ENCODE measurements around the gene FTSJ1.
"Not testable (repeated sequence)": the region's sequence is repeated elsewhere in the genome, so short reads cannot be mapped to it uniquely, and the experiment has no call there.

FTSJ1 gene

DNA sequence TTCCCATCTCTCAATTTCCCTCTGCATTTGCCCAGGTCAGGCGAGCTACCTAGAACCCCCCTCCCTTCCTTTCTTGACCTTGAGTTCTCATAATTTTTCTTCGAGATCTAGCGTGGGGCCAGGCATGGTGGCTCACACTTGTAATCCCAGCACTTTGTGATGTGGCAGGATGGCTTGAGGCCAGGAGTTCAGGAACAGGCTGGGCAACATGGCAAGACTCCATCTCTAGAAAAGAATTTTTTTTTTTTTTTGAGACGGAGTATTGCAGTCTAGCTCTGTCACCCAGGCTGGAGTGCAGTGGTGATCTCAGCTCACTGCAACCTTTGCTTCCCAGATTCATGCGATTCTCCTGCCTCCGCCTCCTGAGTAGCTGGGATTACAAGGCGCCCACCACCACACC is 28.3 kb downstream of the FTSJ1 start:
- DNase-seq = no peak

DNA sequence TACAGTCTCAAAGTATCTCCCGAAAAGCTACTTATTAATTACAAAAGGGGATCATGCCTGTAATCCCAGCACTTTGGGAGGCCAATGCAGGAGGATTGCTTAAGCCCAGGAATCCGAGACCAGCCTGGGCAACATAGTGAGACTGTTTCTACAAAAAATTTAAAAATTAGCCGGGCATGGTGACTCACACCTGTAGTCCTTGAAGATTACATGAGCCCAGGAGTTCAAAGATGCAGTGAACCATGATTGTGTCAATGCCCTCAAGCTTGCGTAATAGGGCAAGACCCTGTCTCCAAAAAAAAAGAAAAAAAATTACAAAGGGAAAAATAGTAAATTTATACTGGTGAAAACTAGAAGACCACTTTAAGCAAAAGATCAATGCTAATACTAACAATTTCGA is 29.5 kb downstream of the FTSJ1 start:
- DNase-seq = no peak

DNA sequence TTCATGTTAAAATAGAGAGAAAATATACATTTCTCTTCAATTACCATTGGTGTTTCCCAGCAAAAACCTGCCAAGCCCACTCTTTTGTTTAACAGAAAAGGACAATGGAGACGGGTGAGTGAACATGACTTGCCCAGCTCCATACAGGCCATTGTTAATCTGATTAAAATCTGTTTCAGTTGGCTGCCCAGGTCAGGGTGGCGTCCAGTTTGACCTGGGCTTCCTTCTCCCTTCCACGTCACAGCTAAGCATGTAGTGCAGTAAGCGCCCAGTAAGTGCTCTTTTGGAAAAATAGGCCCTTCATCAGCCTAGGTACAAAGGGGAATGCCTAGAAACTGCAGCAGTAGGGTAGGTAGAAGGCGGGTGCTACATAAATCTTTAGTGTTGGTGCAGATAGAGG is 31.2 kb downstream of the FTSJ1 start:
- DNase-seq = no peak

DNA sequence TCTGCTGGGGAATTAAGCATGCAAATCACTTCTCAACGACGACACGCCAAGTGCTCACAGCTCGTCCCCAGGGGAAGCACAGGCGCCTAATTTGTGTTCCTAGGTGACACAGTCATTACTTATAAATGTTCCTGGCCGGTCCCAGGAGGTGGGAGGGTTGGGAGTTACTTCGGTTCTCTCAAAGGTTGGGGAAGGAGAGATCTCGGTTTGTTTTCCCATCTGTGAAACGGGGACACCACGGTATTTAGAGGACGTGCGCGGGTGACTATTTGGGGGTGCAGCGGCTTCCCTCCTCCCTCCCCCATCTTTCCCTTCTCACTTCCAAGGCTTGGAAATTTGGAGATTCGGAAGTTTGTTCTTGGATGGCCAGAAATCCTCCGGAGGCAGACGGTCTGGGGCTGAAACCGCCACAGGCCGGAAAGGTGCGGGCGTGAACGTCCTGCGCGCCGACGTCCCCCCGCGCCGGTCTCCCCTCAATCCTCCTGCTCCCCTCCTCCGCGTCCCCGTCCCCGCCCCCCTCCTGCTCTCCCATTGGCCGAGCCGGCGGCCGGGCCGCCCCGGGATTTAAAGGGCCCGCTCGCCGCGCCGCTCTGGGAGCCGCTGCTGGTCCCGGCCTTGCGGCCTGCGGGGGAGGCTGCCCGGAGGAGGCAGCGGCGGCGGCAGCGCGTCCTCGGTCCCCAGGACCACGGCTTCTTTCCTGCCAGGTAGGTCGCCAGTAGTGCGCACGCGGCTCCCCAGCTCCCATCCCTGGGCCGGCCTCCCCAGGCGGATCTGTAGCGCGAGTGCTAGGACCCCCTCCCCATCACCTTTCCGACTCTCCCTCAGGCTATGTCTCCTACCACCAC is 32.6 kb downstream of the FTSJ1 start, which contains the start of gene PORCN:
Gene PORCN, plus strand, starts transcription at position 593 of the 845 bp plus-strand sequence. CDS start 829 bp downstream, outside the sequence.
- DNase-seq = peak; percentile 79

DNA sequence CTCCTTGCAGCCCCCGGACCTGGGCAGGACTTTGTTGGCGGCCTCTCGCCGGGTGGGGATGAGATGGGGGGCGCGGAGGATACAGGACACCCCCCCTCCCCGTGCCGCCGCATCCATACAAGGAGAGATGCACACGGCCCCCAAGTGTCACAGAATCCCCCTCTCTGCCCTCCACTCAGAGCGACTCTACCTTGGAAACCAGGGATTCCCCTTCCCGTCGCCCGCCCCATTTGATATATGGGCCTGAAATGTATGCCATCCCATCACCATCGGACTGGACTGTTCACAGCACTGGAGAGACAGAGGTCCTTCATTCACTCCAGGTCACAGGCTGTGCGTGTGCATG is 33.2 kb downstream of the FTSJ1 start:
- no peak for DNase-seq

DNA sequence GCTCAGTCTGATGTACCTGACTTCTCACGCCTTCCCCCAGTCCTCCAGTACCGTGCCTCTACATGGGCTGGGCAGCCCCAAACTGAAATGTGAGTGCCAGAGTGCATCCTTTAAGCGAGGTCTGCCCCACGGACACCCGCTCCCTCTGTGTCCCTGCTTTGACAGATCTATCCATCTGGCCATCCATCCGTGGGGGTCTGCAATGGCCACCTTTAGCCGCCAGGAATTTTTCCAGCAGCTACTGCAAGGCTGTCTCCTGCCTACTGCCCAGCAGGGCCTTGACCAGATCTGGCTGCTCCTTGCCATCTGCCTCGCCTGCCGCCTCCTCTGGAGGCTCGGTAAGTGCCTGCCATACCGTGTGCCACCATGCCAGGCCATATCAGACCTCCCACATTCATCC is 33.6 kb downstream of the FTSJ1 start:
- no peak for DNase-seq

DNA sequence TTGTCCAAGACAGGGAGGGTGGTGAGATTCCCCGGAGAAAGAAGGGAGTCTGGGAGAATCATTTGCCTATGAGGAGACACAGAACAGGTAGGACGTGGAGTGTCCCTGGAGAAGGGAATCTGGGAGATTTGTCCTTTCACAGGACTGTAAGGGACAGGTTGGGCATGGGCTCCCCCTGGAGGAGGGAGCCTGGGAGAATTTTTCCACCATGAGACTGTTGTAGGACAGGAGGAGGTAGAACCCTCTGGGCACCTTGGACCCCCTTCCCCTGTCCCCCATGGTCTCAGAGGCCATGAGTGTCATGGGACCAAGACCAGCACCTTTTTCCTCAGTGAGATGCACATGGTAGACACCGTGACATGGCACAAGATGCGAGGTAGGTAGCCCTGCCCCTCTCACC is 35.6 kb downstream of the FTSJ1 start:
- no peak for DNase-seq

DNA sequence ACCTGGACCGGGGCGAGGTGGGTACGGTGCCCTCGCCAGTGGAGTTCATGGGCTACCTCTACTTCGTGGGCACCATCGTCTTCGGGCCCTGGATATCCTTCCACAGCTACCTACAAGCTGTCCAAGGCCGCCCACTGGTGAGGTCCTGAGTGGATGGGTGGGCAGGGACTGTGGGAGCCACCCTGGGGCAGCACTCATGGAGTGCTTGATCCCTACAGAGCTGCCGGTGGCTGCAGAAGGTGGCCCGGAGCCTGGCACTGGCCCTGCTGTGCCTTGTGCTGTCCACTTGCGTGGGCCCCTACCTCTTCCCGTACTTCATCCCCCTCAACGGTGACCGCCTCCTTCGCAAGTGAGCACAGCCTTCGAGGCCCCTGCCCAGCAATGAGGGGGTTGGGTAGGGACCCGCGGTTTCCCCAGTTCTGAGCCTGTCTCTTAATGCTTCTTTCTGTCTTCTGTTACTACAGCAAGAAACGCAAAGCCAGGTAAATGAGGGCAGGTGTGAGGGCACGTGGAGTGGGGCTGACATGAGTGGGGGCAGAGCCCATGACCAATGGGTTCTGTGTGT is 36.5 kb downstream of the FTSJ1 start:
- no peak for DNase-seq

DNA sequence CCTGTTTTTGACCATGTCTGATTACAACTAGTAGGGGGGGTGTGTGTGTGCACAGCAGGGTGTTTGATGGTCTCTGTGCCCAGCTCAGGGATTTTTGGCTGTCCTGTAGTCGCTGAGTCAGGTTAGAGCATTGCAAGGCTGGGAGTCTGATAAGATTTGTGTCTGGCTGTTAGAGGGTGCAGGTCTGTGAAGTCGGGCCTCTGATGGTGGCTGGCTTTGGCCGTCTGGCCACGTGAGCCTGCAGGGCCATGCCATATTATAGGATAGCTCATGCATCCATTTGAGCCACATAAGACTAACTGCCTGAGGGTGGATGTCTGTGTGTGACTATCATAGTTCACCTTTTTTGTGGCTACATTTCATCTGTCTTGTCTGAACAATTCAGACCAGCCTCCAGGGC is 37.7 kb downstream of the FTSJ1 start:
- DNase-seq = no peak

DNA sequence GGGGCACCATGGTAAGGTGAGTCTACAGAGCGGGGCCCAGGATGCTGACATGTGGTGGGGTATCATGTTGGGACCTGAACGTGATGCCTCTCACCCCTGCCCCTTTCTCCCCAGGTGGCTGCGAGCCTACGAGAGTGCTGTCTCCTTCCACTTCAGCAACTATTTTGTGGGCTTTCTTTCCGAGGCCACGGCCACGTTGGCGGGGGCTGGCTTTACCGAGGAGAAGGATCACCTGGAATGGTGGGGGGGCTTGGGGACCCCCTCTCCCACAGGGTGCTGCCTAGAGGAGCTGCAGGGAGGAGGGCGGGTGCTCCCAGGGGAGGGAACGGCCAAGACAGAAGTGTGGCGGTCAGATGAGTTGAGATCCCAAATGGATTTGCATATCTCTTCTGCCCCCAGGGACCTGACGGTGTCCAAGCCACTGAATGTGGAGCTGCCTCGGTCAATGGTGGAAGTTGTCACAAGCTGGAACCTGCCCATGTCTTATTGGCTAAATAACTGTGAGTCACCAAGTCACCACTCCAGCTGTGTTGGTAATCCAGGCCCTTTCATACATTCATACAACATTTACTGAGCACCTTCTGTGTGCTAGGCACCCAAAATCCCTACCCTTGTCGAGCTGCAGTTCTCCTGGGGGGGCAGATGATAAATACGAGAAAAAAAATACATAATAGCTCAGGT is 38.3 kb downstream of the FTSJ1 start:
- DNase-seq = no peak

DNA sequence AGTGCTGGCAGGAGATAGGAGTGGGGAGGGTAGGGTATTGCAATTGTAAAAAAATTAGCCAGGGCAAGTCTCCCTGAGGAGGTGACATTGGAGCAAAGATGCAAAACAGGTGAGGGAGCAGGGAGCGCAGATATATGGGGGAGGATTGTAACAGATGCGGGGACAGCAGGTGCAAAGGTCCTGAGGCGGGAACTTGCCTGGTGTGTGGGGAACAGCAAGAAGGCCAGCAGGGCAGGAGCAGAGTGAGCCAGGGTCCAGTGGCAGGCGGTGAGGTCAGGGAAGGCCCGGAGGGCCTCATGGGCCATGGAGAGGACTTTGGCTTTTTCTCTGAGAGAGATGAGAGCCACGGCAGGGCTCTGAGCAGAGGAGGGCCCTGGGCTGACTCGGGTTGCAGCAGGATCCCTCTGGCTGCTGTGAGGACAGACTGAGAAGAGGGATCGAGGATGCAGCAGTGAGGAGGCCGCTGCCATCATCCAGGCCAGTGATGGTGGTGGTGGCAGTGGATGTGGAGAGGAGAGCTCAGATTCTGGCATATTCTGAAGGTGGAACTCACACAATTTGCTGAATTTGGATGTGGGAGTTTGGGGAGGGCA is 39.0 kb downstream of the FTSJ1 start:
- no peak for DNase-seq

DNA sequence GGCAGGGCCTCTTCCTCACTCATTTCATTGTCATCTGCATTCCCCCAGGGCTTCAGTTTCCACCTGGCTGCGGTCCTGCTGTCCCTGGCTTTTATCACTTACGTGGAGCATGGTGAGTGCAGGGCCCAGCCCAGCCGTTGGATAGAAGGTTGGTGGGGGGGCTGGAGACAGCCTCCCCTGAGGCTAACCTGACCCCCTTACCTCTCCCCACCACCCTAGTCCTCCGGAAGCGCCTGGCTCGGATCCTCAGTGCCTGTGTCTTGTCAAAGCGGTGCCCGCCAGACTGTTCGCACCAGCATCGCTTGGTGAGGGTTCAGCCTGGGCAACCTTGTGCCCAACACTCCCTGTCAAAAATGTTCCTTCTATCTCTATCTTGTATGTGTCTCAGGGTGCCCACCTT is 39.8 kb downstream of the FTSJ1 start:
- DNase-seq = no peak

DNA sequence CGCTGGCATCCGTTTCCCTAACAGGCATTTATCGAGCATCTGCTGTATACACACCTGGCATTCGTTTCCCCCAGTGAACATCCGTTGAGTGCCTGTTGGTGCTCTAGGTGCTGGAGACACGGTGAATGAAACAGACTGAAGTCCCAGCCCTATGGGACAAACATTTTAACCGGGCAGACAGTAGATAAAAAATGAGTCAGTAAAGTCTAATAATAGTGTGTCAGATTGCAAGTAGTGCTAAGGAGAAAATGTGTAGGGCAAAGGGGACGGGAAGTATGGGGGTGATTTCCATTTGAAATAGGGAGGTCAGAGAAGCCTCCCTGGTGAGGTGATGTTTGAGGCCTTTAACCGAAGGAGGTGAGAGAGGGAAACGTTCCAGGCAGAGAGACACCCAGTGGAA is 40.3 kb downstream of the FTSJ1 start:
- no peak for DNase-seq

DNA sequence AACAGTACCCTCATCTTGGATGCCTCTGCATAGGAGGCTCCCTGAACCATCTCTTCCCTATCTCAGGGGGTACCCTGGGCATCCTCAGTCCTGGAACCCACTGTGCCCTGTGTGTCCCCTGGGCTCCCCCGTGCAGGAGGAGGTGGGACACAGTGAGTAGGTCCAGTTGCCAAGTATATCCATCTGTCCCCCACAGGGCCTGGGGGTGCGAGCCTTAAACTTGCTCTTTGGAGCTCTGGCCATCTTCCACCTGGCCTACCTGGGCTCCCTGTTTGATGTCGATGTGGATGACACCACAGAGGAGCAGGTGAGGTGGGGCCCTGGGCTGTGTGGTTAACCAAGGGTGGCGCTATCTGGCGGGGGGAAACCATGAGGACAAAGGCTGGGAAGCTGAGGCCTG is 41.0 kb downstream of the FTSJ1 start:
- DNase-seq = no peak

DNA sequence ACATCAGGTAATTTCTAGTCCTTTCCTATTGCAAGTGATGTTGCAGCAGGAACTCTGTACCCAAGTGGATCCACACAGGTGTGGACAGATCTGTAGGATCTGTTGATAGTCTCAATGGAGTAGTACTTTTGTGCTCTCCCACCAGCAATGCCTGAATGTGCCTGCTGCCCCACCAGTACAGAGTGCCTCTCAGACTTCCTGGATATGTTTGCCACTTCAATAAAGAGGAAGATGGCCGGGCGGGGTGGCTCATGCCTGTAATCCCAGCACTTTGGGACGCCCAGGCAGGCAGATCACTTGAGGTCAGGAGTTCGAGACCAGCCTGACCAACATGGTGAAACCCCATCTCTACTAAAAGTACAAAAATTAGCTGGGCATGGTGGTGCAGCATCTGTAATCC is 43.5 kb downstream of the FTSJ1 start:
- not testable (repeated sequence) for DNase-seq

DNA sequence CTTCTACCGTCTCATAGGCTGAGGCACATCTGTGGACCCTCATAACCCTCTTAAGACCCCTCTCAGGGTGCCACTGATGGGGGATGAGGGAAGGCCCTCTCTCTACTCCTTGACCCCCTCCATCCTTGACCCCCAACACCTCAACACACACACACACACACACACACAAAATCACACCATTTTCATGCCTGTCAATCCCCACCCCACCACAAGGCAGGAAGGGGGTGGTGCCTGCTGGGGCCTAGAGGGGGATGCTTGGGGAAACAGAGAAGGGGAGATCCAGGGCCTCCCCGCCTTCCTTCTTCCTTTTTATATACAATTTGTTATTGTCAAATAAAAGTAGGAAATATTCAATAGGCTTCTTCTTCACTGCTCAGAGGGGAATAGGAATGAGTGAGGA is 44.5 kb downstream of the FTSJ1 start:
- DNase-seq = no peak

DNA sequence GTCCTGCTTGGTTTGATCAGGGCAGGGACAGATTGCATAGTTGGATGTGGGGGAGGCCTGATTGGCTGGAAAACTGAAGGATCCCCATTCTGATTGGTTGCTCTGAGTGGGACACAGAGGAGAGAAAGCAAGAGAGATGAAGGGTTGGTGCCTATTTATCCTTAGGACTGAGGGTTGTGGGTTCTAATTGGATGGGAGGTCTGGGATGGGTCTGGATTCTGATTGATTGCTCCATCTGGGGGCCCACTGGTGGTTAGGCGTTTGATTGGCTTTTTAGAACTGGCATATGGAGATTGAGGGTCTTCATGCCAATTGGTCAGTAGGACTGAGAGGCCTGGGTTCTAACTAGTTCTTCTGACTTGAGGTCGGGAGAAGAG is 45.0 kb downstream of the FTSJ1 start:
- no peak for DNase-seq

DNA sequence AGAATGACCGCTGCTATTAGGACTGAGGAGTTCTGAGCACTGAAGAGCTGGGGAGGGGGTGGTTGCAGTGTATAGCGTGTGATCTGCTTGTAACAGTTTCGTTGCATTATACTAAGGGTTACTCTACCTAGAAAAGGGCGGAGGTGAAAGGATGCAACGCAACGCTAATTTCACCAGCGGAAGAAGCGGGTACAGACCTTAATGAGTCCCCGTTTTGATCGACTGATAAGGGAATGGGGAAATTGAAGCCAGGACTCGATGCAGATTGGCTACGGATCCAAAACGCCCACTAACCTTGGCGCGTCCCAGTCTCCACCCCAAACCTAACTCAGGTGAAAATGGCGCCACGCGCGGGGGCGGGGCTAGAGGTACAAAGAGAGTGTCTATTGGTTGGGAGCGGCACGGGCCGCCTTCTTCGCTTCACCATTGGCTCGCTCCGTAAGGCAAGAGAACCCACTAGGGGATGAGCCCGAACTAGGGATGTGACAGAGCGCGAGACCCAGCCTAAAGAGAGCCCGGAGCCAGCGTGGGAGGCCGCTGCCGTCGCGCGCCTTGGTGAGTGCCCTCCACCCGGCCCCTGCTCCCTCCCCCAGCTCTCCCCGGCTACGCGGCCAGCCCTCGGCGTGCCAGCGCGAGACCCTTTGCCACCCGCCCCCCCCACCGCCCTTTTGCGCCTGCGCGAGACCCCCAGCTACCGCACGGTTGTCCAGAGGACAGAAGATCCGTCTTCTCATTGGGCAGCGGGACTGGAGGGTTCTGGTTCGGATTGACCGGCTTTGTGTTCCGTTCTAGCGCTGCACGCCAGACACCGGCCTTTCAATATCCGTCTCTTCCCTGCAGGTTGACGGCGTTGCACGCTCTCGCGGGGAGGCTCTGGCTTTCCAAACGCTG is 45.6 kb downstream of the FTSJ1 start, which contains the start of gene EBP:
Gene EBP, plus strand, starts transcription at position 456 of the 891 bp plus-strand sequence. CDS start 1,964 bp downstream, outside the sequence.
- DNase-seq = peak; percentile 90

DNA sequence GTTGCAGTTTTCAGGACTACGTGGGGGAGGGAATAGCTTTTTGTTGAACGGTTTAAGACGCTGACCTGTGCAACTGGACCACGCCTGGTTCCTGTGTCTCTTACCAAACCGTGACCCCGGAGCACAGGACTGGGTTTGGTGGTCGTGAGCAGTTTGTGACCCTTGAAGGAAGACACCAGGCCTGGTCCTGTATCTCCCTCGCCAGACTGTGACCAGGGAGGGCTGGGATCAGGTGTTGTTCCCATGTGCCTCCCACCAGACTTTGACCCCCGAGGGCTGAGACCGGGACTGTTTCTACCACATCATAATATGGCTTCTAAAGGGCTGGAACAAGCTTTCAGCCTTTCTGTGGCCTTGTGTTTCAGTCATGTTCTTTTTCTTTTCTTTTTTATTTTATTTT is 46.3 kb downstream of the FTSJ1 start:
- no peak for DNase-seq

DNA sequence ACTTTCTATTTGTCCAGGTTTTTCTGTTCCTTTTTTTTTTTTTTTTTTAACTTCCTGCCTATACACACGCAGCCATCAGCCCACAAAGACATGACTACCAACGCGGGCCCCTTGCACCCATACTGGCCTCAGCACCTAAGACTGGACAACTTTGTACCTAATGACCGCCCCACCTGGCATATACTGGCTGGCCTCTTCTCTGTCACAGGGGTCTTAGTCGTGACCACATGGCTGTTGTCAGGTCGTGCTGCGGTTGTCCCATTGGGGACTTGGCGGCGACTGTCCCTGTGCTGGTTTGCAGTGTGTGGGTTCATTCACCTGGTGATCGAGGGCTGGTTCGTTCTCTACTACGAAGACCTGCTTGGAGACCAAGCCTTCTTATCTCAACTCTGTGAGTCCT is 47.7 kb downstream of the FTSJ1 start:
- no peak for DNase-seq

DNA sequence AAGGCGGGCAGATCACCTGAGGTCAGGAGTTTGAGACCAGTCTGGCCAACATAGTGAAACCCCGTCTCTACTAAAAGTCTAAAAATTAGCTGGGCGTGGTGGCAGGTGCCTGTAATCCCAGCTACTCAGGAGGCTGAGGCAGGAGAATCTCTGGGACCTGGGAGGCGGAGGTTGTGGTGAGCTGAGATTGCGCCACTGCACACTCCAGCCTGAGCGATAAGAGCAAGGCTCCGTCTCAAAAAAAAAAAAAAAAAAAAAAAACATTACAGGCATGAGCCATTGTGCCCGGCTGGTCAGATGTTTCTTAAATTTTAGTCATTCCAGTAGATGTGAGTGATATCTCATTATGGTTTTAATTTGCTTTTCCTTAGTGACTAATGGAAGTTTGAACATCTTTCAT is 49.9 kb downstream of the FTSJ1 start:
- not testable (repeated sequence) for DNase-seq

DNA sequence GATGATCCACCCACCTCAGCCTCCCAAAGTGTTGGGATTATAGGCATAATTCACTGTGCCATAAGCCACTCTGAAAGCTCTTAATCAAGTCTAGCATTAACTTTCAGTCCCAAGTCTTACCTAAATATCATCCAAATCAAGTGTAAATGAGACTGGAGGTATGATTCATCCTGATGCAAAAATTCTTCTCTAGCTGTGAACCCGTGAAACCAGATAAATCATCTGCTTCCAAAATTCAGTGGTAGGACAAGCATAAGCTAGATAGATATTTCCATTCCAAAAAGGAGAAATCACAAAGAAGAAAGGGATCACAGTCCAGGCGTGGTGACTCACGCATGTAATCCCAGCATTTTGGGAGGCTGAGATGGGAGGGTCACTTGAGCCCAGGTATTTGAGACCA is 54.7 kb downstream of the FTSJ1 start:
- no peak for DNase-seq

Data from right hindlimb (tissue), 1 donor.